ENCODE measurements around the gene FLNB.

- TF ChIP-seq POLR2A (IDR thresholded peaks at IDR 0.05) (no peak), CTCF (IDR thresholded peaks at IDR 0.05) (no peak), POLR2AphosphoS5 (IDR thresholded peaks at IDR 0.05) (no peak)
These were observed 176.7 kb downstream of the FLNB start for GRCh38 chr3:58184982-58185360.

Measured in prostate gland (tissue), 2 donors.